SK-N-MC (cell line): Measurements from ENCODE around the gene FBXW9.

Experiments used
- EZH2 ChIP-seq: fragments of 200-600 bp; sonication (generic); IDR thresholded peaks from one replicate; pipeline ENCODE4 v1.6.1; 2017; ENCODE audit warnings: antibody characterized with exemption
- FOXP2 ChIP-seq: optimal IDR thresholded peaks from 2 replicates; pipeline ENCODE3; 2011; ENCODE audit warnings: mild to moderate bottlenecking, moderate library complexity; ENCODE audit not compliant: insufficient read depth; ENCODE audit errors: extremely low read length, control extremely low read depth
- POLR2AphosphoS5 ChIP-seq: IDR thresholded peaks from 2 replicates; pipeline ENCODE4 v1.6.1; 2012; ENCODE audit warnings: mild to moderate bottlenecking, low read depth, low read length, borderline replicate concordance

GRCh38 chr19:12733369-12734214 lies 37.2 kb upstream of the FBXW9 start:
- TF ChIP-seq EZH2 (no peak), POLR2AphosphoS5 (no peak), FOXP2 (no peak)
